Lung (tissue), 12 donors: ENCODE measurements around the gene TCOF1. TPM values are rescaled to one million over a fixed set of nuclear protein-coding genes. Genes with fewer than 3 reads are reported as not detected.

Experiments used
- ATAC-seq: fragments of 200-7000 bp; cut with Tn5 transposase; one replicate; pipeline ENCODE4 v1.9.1; 2020; ENCODE audit warnings: moderate number of reproducible peaks; ENCODE audit not compliant: insufficient read depth, low FRiP score
- DNase-seq, 3 donors: peaks; one replicate each; pipeline ENCODE4 v3.0.0-alpha.2; 2013 to 2017
- H3K27ac ChIP-seq, 2 donors: one replicate each; pipeline ENCODE4 v1.5.1; 2013; ENCODE audit warnings: mild to moderate bottlenecking in 2 of 2, moderate library complexity in 2 of 2, control low read depth in 1 of 2, inconsistent platforms in 1 of 2, low read depth in 1 of 2, low read length in 1 of 2
- H3K27me3 ChIP-seq, 3 donors: one replicate each; pipeline ENCODE4 v1.5.1; 2013; ENCODE audit warnings: low read length in 2 of 3; ENCODE audit not compliant: control insufficient read depth in 3 of 3, insufficient read depth in 3 of 3
- H3K36me3 ChIP-seq, 4 donors: one replicate each; pipeline ENCODE4 v1.5.1; 2013; ENCODE audit warnings: low read length in 4 of 4, mild to moderate bottlenecking in 1 of 4, moderate library complexity in 1 of 4; ENCODE audit not compliant: control insufficient read depth in 4 of 4, insufficient read depth in 4 of 4
- H3K4me1 ChIP-seq, 5 donors: one replicate each; pipeline ENCODE4 v1.5.1; 2013; ENCODE audit warnings: low read length in 5 of 5, mild to moderate bottlenecking in 2 of 5, moderate library complexity in 1 of 5; ENCODE audit not compliant: control insufficient read depth in 5 of 5, insufficient read depth in 5 of 5
- H3K4me3 ChIP-seq: one replicate; pipeline ENCODE4 v1.5.1; 2013; ENCODE audit warnings: mild to moderate bottlenecking, control low read depth, moderate library complexity
- H3K9ac ChIP-seq, 2 donors: one replicate each; pipeline ENCODE4 v1.5.1; 2013; ENCODE audit warnings: low read length in 2 of 2, control low read depth in 1 of 2; ENCODE audit not compliant: insufficient read depth in 1 of 2
- H3K9me3 ChIP-seq, 4 donors: one replicate each; pipeline ENCODE4 v1.5.1; 2013; ENCODE audit warnings: low read length in 3 of 4, mild to moderate bottlenecking in 1 of 4, moderate library complexity in 1 of 4; ENCODE audit not compliant: control insufficient read depth in 4 of 4, insufficient read depth in 3 of 4
- WGBS, 2 donors: extraction: QIAGEN DNeasy Blood & Tissue Kit; methylation state at CpG; one replicate each; pipeline ENCODE4 v1.1.7; 2013; 5-methylcytosine and 5-hydroxymethylcytosine counted together
- polyA plus RNA-seq, 2 donors: library from polyadenylated mRNA; stranded (reverse); fragments of 200-250 nt; gene quantifications; one replicate each; pipeline ENCODE4 v1.2.1, GENCODE V29; 2013
- total RNA-seq, 2 donors: library from RNA; depleted of rRNA in 1 of 2; stranded (reverse); fragments of >200 nt in 1 of 2; gene quantifications; one replicate each; pipeline ENCODE4 v1.2.1, GENCODE V29; 2014 to 2021
- TF ChIP-seq, protein P1 (sequence below): IDR thresholded peaks from 2 replicates; pipeline ENCODE4 v1.5.1; 2012; ENCODE audit warnings: mild to moderate bottlenecking; ENCODE audit errors: control extremely low read depth, extremely low read depth
- donor health status: control.
- donor health status: control.
- donor health status: Bipolar disorder and iron deficiency.
- donor health status: healthy.
- donor health status: DM: yes; HTN: yes; CAD: no.

Gene TCOF1
- total and polyA plus RNA-seq, 4 donors: 13.3 to 25.3 (median 15.9) TPM

DNA sequence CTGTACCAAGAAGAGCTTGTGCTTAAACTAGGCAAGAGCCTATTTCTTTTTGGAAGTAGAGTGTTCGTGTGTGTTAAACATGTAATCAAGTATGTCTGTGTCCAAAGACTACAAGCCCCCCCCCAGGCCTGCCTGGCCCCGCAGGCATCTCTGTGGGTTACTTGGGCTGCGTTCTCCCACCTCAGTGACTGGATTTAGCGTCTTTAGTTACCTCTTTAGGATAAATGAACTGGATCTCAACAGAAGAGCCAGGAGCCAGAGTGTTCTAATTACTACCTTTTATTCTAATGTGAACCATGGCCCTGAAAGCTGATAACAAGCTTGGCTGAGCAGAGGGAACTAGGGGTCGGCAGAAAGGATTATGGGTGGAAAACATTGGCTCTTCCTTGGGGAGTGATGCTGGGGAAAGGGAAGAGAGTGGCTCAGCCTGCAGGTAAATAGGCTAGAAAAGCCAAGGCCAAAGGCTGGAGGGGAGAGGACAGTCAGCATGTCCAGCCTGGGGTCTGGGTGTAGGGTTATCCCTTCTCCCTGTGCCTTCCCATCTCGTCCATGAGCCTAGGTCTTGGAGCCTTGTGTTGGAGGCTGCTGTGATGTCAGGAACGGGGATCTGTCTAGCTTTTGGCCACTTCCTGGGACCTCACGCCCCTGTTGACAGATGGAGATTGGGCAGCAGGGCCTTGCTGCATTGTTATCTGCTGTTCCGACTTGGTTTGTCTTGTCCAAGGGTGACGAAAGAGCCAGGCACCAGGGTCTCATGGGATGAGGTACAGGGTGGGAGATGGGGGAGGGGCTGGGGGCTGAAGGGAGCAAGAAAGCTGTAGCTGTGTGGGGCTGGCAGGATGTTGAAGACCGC is 44.1 kb downstream of the TCOF1 start:
- no peak for ATAC-seq
- DNase-seq: no peak
- Histone ChIP-seq H3K27me3 (no peaks in the 10 kb centered on the region), H3K4me3 (no peak overlapping the region), H3K27ac (no peak overlapping the region), H3K4me1 (peaks cover 0 to under 1% (median 0%) of the 10 kb centered on the region in 5 donors), H3K9me3 (no peaks in the 10 kb centered on the region), H3K9ac (no peak overlapping the region), H3K36me3 (peaks cover 6 to 81% (median 11%) of the 10 kb centered on the region in 4 donors)
- TF ChIP-seq, protein P1, sequence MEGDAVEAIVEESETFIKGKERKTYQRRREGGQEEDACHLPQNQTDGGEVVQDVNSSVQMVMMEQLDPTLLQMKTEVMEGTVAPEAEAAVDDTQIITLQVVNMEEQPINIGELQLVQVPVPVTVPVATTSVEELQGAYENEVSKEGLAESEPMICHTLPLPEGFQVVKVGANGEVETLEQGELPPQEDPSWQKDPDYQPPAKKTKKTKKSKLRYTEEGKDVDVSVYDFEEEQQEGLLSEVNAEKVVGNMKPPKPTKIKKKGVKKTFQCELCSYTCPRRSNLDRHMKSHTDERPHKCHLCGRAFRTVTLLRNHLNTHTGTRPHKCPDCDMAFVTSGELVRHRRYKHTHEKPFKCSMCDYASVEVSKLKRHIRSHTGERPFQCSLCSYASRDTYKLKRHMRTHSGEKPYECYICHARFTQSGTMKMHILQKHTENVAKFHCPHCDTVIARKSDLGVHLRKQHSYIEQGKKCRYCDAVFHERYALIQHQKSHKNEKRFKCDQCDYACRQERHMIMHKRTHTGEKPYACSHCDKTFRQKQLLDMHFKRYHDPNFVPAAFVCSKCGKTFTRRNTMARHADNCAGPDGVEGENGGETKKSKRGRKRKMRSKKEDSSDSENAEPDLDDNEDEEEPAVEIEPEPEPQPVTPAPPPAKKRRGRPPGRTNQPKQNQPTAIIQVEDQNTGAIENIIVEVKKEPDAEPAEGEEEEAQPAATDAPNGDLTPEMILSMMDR: no peak
- WGBS, 2 donors: 84 to 90% methylated on average over 11 of the region's 11 CpGs

DNA sequence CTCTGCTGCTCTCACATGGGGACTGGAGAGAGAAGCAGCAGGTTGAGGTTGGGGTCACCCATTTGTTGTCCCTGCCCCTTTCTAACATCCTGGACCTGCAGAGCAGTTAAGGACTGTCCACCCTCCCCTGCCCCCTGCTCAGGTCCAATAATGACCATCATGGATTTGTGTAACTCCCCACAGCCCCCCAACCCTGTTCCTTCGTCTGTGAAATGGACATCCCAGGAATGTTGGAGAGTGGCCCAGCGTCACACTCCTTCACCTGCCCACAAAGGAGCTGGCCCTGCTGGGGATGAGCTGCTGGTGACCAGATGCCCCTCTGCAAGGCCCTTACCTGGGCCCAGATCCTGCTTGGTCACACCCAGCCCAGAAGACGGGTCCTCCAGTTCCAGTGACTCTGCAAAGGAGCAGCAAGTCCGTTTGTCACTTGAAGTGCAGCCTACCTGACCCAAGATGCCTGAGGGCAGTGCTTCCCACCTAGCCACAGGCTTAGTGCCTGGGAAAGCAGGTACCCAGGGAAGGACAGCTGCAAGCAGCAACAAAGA is 44.8 kb downstream of the TCOF1 start:
- H3K4me1 ChIP-seq: peaks cover 0 to 2% (median 0%) of the 10 kb centered on the region in 5 donors
- ATAC-seq (no peak), DNase-seq (no peak)
- WGBS, 2 donors: 77 to 91% methylated on average over 4 of the region's 4 CpGs
- H3K9ac ChIP-seq: no peak overlapping the region
- H3K36me3 ChIP-seq: peaks cover 5 to 83% (median 10%) of the 10 kb centered on the region in 4 donors
- no peaks in the 10 kb centered on the region for H3K9me3 ChIP-seq
- no peak overlapping the region for H3K4me3 ChIP-seq
- H3K27me3 ChIP-seq: no peaks in the 10 kb centered on the region
- H3K27ac ChIP-seq: no peak overlapping the region
- TF ChIP-seq, protein P1: no peak

DNA sequence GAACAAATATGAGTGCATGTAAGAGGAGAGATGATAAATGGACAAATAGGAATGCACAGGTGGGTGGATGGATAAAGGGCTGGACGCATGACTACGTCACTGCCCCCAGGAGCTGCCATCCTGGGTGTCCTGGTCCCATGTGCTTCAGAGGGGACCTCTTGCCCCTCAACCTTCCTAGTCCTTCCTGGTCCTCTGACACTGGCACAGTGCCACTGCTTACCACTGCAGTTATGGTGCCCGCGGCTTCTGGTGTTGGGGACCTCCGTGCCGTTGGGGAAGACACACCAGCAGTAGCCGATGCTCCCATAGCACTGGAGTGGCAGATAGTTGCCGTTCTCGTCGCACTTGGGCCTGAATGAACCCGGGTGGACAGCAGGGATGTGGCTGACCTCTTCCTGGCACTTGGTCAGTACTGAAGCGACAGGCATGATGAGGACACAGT is 45.4 kb downstream of the TCOF1 start:
- Histone ChIP-seq H3K9ac (no peak overlapping the region), H3K27me3 (no peaks in the 10 kb centered on the region), H3K36me3 (peaks cover 3 to 79% (median 9%) of the 10 kb centered on the region in 4 donors), H3K4me1 (peaks cover 0 to 2% (median 0%) of the 10 kb centered on the region in 5 donors), H3K27ac (no peak overlapping the region), H3K9me3 (no peaks in the 10 kb centered on the region), H3K4me3 (no peak overlapping the region)
- WGBS, 2 donors: 93 to 94% methylated on average over 12 of the region's 12 CpGs
- no peak for ATAC-seq
- TF ChIP-seq, protein P1: no peak
- no peak for DNase-seq
